ENCODE data around the gene PRICKLE3.

The PRICKLE3 gene, protein sequence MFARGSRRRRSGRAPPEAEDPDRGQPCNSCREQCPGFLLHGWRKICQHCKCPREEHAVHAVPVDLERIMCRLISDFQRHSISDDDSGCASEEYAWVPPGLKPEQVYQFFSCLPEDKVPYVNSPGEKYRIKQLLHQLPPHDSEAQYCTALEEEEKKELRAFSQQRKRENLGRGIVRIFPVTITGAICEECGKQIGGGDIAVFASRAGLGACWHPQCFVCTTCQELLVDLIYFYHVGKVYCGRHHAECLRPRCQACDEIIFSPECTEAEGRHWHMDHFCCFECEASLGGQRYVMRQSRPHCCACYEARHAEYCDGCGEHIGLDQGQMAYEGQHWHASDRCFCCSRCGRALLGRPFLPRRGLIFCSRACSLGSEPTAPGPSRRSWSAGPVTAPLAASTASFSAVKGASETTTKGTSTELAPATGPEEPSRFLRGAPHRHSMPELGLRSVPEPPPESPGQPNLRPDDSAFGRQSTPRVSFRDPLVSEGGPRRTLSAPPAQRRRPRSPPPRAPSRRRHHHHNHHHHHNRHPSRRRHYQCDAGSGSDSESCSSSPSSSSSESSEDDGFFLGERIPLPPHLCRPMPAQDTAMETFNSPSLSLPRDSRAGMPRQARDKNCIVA

DNA sequence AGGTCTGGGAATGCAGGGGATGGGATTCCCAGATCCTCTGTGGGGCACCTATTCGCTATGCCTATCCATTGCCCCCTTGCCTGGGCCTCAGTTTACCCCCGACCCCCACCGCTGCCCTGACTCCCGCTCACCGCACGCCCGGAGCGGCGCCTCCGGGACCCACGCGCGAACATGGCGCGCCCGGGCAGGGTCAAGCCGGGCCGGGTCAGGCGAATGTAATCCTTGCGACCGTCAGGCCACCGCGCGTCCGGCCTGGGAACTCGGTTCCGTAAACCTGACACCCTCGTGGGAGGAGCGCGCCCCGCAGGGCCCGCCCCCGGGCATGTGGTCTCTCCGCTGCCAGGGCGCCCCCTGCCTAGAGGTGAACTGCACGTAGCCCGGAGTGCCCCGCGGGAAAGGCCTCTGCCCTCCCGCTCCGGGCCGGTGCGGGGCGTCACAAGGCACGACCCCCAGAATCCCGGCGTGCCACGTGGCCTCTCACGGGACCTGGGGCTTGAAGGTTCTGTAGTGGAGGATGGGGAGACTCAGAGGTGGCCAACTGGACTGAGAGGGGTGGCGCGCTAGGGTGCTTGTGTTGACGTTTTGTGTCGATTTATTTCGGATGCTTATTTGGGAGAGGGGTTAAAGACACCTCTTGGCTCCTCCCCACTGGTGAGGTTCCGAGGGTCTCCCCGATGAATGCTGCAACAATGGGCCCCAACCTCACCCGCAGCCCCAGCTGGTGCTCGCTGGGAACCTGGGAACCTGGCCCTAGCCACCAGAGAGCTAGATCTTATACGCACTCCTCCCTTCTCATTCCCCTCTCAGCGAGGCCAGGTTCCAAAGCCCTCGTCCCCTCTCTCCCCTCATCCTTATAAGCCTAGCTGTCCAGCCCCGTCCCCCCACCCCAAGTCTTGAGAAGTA, at the start of gene PRICKLE3:
TSS of gene PRICKLE3 (minus strand) at position 249 of the 903 bp plus-strand sequence. CDS start at position 173, 76 bp downstream.
- peak within 1 kb of the TSS; percentile 54 for H3K4me3 ChIP-seq (ENCODE audit: low read depth, low read length)
- TF ChIP-seq CTCF (IDR thresholded peaks at IDR 0.05; ENCODE audit: low read depth, low read length), result peak; percentile 30
- DNase-seq (ENCODE audit: low read depth, low spot score), result peak; percentile 24
- in situ Hi-C loops (cut with HindIII; ENCODE audit: low sequenced_read_pairs), result no loop called here

GRCh38 chrX:49233887-49234555, 47.8 kb upstream of the PRICKLE3 start:
- TF ChIP-seq CTCF (IDR thresholded peaks at IDR 0.05; ENCODE audit: low read depth, low read length), result no peak
- H3K4me3 ChIP-seq (ENCODE audit: low read depth, low read length), result no peak overlapping the region
- in situ Hi-C loops (cut with HindIII; ENCODE audit: low sequenced_read_pairs), result no loop called here
- DNase-seq (ENCODE audit: low read depth, low spot score), result no peak

GRCh38 chrX:49233176-49233575, 47.0 kb upstream of the PRICKLE3 start, which contains the start of gene CACNA1F:
CACNA1F (minus strand) TSS chrX:49233340; CDS start chrX:49233309, 31 bp downstream.
- in situ Hi-C loops (cut with HindIII; ENCODE audit: low sequenced_read_pairs), result no loop called here
- no peak for TF ChIP-seq CTCF (IDR thresholded peaks at IDR 0.05; ENCODE audit: low read depth, low read length)
- no peak for DNase-seq (ENCODE audit: low read depth, low spot score)
- no peak within 1 kb of the TSS for H3K4me3 ChIP-seq (ENCODE audit: low read depth, low read length)

DNA sequence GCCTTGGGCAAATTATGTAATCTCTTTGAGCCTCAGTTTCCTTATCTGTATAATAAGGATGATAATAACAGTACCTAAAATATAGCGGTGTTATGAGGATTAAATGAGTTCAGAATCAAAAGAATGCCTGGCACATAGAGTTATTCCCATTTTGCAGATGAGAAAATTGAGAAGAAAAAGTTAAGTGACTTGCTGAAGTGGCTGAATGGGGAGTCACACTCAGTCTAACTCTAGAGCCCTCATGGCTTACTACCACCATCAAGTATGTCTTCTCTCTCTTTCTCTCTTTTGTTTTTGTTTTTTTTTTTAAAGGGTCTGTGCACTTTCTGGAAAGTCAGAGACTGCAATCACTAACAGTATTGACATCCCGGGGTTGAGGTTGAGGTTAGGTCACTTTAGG, 46.4 kb upstream of the PRICKLE3 start:
- no peak for DNase-seq (ENCODE audit: low read depth, low spot score)
- no peak for TF ChIP-seq CTCF (IDR thresholded peaks at IDR 0.05; ENCODE audit: low read depth, low read length)
- no peak overlapping the region for H3K4me3 ChIP-seq (ENCODE audit: low read depth, low read length)
- in situ Hi-C loops (cut with HindIII; ENCODE audit: low sequenced_read_pairs), result no loop called here

DNA sequence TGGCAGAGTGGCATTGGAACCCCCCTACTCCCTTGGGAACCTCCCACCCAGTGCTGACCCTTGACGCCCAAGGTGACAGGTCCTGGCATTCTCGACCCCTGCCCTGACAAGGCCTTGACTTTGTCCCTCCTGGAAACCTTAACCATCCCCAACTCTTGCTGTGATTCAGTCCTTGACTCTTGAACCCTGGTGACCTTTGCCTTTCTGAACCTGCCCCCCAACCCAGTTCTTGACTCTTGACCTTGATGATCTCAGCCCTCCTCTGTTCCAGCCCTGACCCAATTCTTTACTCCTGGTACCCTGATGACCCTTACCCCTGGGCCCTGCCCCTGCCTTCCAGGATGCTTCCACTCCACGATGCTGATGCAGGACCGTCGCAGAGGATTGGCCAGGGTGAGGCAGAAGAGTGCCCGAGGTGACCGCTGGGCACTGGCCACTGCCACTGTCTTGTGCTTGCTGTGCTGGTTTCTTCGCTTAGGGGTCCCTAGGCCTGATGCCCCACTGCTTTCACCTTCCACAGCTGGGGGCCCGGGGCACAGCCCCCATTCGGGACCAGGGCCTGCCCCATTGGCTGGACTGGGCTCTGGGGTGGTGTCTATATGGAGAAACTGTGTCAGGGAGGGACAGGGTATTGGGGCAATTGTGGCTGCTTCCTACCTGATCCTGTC, 45.3 kb upstream of the PRICKLE3 start:
- no peak for DNase-seq (ENCODE audit: low read depth, low spot score)
- H3K4me3 ChIP-seq (ENCODE audit: low read depth, low read length), result no peak overlapping the region
- TF ChIP-seq CTCF (IDR thresholded peaks at IDR 0.05; ENCODE audit: low read depth, low read length), result no peak
- in situ Hi-C loops (cut with HindIII; ENCODE audit: low sequenced_read_pairs), result no loop called here

Data from astrocyte of the spinal cord (primary cell).